ENCODE data around the gene FBN1.

GRCh38 chr15:48421362-48421761, 224.1 kb downstream of the FBN1 start:
- TF ChIP-seq CTCF (IDR thresholded peaks at IDR 0.05) (no peak), POLR2AphosphoS5 (IDR thresholded peaks at IDR 0.05) (no peak), EP300 (IDR thresholded peaks at IDR 0.05) (no peak)
